ENCODE data around the gene HORMAD1. TPM values are rescaled to one million over a fixed set of nuclear protein-coding genes. Genes with fewer than 3 reads are reported as not detected.

The HORMAD1 gene
- total RNA-seq, 1 donor = 0.36 TPM

DNA sequence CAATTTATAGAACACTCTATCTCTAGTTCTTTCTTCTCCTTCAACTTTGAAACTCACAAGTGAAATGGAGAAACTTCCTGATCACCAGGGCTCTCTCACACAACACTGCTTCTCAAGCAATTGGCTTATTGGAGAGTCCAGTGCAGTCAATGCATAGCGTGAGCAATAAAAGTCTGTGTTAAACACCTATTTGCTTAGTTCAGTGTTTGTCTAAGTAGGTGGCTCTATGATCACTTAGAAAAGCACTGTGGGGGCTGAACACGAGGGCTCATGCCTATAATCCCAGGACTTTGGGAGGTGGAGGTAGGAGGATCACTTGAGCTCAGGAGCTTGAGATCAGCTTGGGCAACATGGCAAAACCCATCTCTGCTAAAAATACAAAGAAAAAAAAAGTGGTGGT lies 32.7 kb upstream of the HORMAD1 start:
- TF ChIP-seq, protein P1, sequence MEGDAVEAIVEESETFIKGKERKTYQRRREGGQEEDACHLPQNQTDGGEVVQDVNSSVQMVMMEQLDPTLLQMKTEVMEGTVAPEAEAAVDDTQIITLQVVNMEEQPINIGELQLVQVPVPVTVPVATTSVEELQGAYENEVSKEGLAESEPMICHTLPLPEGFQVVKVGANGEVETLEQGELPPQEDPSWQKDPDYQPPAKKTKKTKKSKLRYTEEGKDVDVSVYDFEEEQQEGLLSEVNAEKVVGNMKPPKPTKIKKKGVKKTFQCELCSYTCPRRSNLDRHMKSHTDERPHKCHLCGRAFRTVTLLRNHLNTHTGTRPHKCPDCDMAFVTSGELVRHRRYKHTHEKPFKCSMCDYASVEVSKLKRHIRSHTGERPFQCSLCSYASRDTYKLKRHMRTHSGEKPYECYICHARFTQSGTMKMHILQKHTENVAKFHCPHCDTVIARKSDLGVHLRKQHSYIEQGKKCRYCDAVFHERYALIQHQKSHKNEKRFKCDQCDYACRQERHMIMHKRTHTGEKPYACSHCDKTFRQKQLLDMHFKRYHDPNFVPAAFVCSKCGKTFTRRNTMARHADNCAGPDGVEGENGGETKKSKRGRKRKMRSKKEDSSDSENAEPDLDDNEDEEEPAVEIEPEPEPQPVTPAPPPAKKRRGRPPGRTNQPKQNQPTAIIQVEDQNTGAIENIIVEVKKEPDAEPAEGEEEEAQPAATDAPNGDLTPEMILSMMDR (IDR thresholded peaks at IDR 0.05; ENCODE audit: extremely low read depth, low read depth, low read length) = no peak
- Histone ChIP-seq H3K36me3 (ENCODE audit: insufficient read depth, low read length) (no peaks in the 10 kb centered on the region), H2AFZ (ENCODE audit: low read length) (no peak overlapping the region), H3K27ac (ENCODE audit: low read depth, low read length) (no peak overlapping the region), H3K27me3 (ENCODE audit: insufficient read depth, low read length) (no peaks in the 10 kb centered on the region), H3K4me3 (ENCODE audit: insufficient read depth, low read length) (no peak overlapping the region), H4K20me1 (ENCODE audit: insufficient read depth, low read length) (no peaks in the 10 kb centered on the region), H3K9me3 (ENCODE audit: low read depth, low read length) (no peaks in the 10 kb centered on the region), H3K4me2 (ENCODE audit: insufficient read depth, low read length) (no peak overlapping the region), H3K4me1 (ENCODE audit: insufficient read depth, low read length) (no peaks in the 10 kb centered on the region), H3K79me2 (ENCODE audit: insufficient read depth, low read length) (no peaks in the 10 kb centered on the region)
- no peak for DNase-seq (ENCODE audit: insufficient read length, low spot score, missing footprints)

DNA sequence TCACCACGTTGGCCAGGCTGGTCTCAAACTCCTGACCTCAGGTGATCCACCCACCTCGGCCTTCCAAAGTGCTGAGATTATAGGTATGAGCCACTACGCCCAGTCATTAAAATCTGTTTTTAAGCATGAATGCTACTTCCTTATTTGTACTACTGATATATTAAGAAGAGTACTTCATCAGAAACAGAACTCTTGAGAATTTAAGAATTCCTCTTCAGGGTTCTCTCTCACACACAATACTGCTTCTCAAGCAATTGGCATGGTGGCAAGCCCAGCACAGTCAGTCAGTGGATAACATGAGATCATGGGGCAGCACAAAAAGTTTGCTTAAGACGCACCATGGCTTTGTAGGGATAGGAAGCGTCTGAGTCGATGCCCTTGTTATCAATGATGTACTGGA lies 30.7 kb upstream of the HORMAD1 start:
- H4K20me1 ChIP-seq (ENCODE audit: insufficient read depth, low read length) = no peaks in the 10 kb centered on the region
- no peak overlapping the region for H3K27ac ChIP-seq (ENCODE audit: low read depth, low read length)
- no peaks in the 10 kb centered on the region for H3K4me1 ChIP-seq (ENCODE audit: insufficient read depth, low read length)
- no peak overlapping the region for H2AFZ ChIP-seq (ENCODE audit: low read length)
- H3K4me3 ChIP-seq (ENCODE audit: insufficient read depth, low read length) = no peak overlapping the region
- H3K79me2 ChIP-seq (ENCODE audit: insufficient read depth, low read length) = no peaks in the 10 kb centered on the region
- TF ChIP-seq, protein P1 (IDR thresholded peaks at IDR 0.05; ENCODE audit: extremely low read depth, low read depth, low read length) = no peak
- no peak overlapping the region for H3K4me2 ChIP-seq (ENCODE audit: insufficient read depth, low read length)
- H3K9me3 ChIP-seq (ENCODE audit: low read depth, low read length) = no peaks in the 10 kb centered on the region
- H3K27me3 ChIP-seq (ENCODE audit: insufficient read depth, low read length) = no peaks in the 10 kb centered on the region
- no peak for DNase-seq (ENCODE audit: insufficient read length, low spot score, missing footprints)
- H3K36me3 ChIP-seq (ENCODE audit: insufficient read depth, low read length) = no peaks in the 10 kb centered on the region

DNA sequence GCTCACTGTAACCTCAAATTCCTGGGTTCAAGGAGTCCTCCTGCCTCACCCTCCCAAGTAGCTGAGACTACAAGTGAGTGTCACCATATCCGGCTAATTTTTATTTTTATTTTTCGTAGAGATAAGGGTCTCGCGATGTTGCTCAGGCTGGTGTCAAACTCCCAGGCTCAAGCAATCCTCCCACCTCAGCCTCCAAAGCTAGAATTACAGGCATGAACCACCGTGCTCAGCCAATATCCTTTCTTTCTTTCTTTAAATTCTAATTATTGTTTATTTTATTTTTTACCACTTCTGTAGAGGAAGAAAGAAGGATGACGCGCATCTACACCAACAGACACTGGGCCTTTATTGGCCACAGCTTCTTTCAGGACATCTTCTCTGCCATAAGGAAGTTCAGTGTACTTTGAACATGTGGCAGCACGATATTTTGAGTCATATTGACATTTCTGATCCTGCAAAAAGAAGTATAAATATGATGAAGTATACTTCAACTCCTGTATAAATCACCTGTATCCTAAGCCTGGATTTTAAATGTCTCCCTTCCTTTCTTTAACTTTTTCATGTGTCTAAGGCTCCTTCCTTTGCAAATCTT lies 29.1 kb upstream of the HORMAD1 start:
- H3K79me2 ChIP-seq (ENCODE audit: insufficient read depth, low read length) = no peaks in the 10 kb centered on the region
- no peaks in the 10 kb centered on the region for H3K36me3 ChIP-seq (ENCODE audit: insufficient read depth, low read length)
- H3K27me3 ChIP-seq (ENCODE audit: insufficient read depth, low read length) = peaks cover 2% of the 10 kb centered on the region
- no peak for DNase-seq (ENCODE audit: insufficient read length, low spot score, missing footprints)
- H3K4me2 ChIP-seq (ENCODE audit: insufficient read depth, low read length) = no peak overlapping the region
- H3K9me3 ChIP-seq (ENCODE audit: low read depth, low read length) = no peaks in the 10 kb centered on the region
- no peak overlapping the region for H3K4me3 ChIP-seq (ENCODE audit: insufficient read depth, low read length)
- no peak overlapping the region for H2AFZ ChIP-seq (ENCODE audit: low read length)
- TF ChIP-seq, protein P1 (IDR thresholded peaks at IDR 0.05; ENCODE audit: extremely low read depth, low read depth, low read length) = no peak
- H4K20me1 ChIP-seq (ENCODE audit: insufficient read depth, low read length) = no peaks in the 10 kb centered on the region
- H3K27ac ChIP-seq (ENCODE audit: low read depth, low read length) = no peak overlapping the region
- H3K4me1 ChIP-seq (ENCODE audit: insufficient read depth, low read length) = no peaks in the 10 kb centered on the region

DNA sequence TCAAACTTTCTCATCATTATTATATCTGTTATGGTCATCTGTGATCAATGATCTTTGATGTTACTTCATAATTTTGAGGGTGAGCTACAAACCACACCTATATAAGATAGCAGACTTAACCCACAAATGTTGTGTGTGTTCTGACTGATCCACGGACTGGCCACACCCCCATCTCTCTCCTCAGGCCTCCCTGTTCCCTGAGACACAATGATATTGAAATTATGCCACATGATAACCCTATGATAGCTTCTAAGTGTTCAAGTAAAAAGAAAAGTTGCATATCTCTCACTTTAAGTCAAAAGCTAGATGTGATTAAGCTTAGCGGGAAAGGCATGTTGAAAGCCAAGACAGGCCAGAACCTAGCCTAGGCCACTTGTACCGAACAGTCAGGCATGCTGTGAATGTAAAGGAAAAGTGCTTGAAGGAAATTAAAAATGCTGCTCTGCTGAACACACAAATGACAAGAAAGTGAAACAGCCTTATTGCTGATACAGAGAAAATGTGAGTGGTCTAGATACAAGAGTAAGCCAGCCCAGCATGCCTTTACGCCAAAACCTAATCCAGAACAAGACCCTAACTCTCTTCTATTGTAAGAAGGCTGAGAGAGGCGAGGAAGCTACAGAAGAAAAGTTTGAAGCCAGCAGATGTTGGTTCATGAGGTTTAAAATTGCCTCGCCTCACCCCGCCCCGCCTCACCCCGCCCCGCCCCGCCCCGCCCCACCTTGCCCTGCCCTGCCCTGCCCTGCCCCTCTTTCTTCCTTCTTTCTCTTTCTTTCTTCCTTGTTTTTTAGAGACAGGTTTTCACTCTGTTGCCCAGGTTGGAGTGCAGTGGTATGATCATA lies 28.4 kb upstream of the HORMAD1 start:
- no peaks in the 10 kb centered on the region for H3K9me3 ChIP-seq (ENCODE audit: low read depth, low read length)
- no peak overlapping the region for H2AFZ ChIP-seq (ENCODE audit: low read length)
- H3K36me3 ChIP-seq (ENCODE audit: insufficient read depth, low read length) = no peaks in the 10 kb centered on the region
- H3K4me2 ChIP-seq (ENCODE audit: insufficient read depth, low read length) = no peak overlapping the region
- H3K27me3 ChIP-seq (ENCODE audit: insufficient read depth, low read length) = peaks cover 2% of the 10 kb centered on the region
- DNase-seq (ENCODE audit: insufficient read length, low spot score, missing footprints) = no peak
- no peaks in the 10 kb centered on the region for H3K4me1 ChIP-seq (ENCODE audit: insufficient read depth, low read length)
- H3K27ac ChIP-seq (ENCODE audit: low read depth, low read length) = no peak overlapping the region
- H4K20me1 ChIP-seq (ENCODE audit: insufficient read depth, low read length) = no peaks in the 10 kb centered on the region
- no peaks in the 10 kb centered on the region for H3K79me2 ChIP-seq (ENCODE audit: insufficient read depth, low read length)
- no peak overlapping the region for H3K4me3 ChIP-seq (ENCODE audit: insufficient read depth, low read length)
- TF ChIP-seq, protein P1 (IDR thresholded peaks at IDR 0.05; ENCODE audit: extremely low read depth, low read depth, low read length) = no peak
